ENCODE data around the gene ATP2A3. TPM values are rescaled to one million over a fixed set of nuclear protein-coding genes. Genes with fewer than 3 reads are reported as not detected.

Gene ATP2A3
- total and polyA plus RNA-seq, 2 donors (not counting 3 experiments of a cell fraction or from before 2014, with no cell fraction given) = 0.37 to 0.55 TPM

DNA sequence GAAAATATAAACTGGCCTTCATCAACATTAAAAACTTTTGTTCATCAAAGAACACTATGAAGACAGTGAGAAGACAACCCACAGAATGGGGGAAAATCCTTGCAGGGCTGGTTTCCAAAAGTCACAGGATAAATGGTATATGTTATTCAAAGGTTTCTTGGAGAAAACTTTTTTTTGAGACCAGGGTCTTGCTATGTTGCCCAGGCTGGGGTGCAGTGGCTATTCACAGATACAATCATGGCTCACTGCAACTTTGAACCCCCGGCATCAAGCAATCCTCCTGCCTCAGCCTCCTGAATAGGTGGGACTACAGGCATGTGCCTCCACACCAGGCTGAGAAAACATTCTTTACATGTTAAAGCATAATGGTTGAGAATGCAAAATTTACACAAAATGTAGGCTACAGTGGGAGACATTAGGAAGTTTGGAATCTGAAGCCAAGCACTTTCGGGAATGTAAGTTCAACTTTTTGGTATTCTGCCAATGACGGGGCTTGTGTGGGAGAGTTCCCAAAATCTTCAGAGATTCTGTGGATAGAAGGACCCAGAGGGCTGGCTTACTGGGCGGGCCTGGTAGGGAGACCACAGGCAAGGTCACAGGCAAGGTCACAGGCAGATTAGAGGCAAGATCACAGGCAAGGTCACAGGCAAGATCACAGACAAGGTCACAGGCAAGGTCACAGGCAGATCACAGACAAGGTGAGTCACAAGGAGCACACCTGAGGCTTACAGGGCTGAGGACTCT, 24.2 kb upstream of the ATP2A3 start:
- dilution Hi-C loops (cut with MboI; ENCODE audit: extremely low pct_ligation_motif_present, low sequenced_read_pairs) = no loop called here
- DNase-seq (ENCODE audit: low read depth, low spot score) (no peak), FAIRE-seq (peak; percentile 15)
- no peak for TF ChIP-seq POLR2A (IDR thresholded peaks at IDR 0.05; ENCODE audit: low read depth, low read length)
- no peak for TF ChIP-seq FOS (IDR thresholded peaks at IDR 0.05; ENCODE audit: borderline replicate concordance, insufficient read depth, low read length)
- no peak for TF ChIP-seq GATA2 (IDR thresholded peaks at IDR 0.05; ENCODE audit: insufficient read depth, insufficient read length, low read depth, low read length)
- no peak for TF ChIP-seq JUN (IDR thresholded peaks at IDR 0.05; ENCODE audit: borderline replicate concordance, insufficient read depth, insufficient read length, low read depth)
- no peak for TF ChIP-seq MYC (IDR thresholded peaks at IDR 0.05; ENCODE audit: low read depth, low read length)
- no peak for TF ChIP-seq MAX (IDR thresholded peaks at IDR 0.05; ENCODE audit: insufficient read depth, insufficient read length)
- no peak for TF ChIP-seq POLR2AphosphoS5 (IDR thresholded peaks at IDR 0.05; ENCODE audit: insufficient read depth, low read depth, low read length)
- TF ChIP-seq CTCF (IDR thresholded peaks at IDR 0.05; ENCODE audit: extremely low read depth in 1 of 2, insufficient read depth in 1 of 2, low read depth in 1 of 2, low read length in 2 of 2) = no peak
- no peak for TF ChIP-seq EZH2 (IDR thresholded peaks at IDR 0.05; ENCODE audit: borderline replicate concordance, low read depth, low read length, severe bottlenecking)
- Histone ChIP-seq H3K4me3 (replicated peaks in 1 of 3; ENCODE audit: insufficient read depth in 1 of 3, low read depth in 1 of 3, low read length in 3 of 3) (no peak overlapping the region), H3K4me1 (ENCODE audit: control insufficient read depth, extremely low read depth, insufficient read depth, low read length) (peaks cover 26% of the 10 kb centered on the region), H3K27ac (ENCODE audit: insufficient read depth, low read depth, low read length) (no peak overlapping the region), H2AFZ (ENCODE audit: low read depth, low read length) (no peak overlapping the region), H3K9me1 (replicated peaks; ENCODE audit: control insufficient read depth, extremely low read depth, insufficient read depth, low read length) (no peaks in the 10 kb centered on the region), H3K9me3 (replicated peaks; ENCODE audit: control insufficient read depth, insufficient read depth, low read length) (no peaks in the 10 kb centered on the region), H3K9ac (replicated peaks; ENCODE audit: extremely low read depth, insufficient read depth, low read length) (no peak overlapping the region), H3K36me3 (ENCODE audit: control insufficient read depth in 2 of 2, extremely low read depth in 1 of 2, insufficient read depth in 2 of 2, low read length in 2 of 2) (no peaks in the 10 kb centered on the region), H3K27me3 (ENCODE audit: control insufficient read depth in 2 of 2, insufficient read depth in 2 of 2, low read length in 2 of 2) (no peaks in the 10 kb centered on the region), H3K79me2 (ENCODE audit: control insufficient read depth, insufficient read depth, low read length) (no peaks in the 10 kb centered on the region), H3K4me2 (ENCODE audit: insufficient read depth, low read length) (no peak overlapping the region), H4K20me1 (replicated peaks; ENCODE audit: control insufficient read depth, extremely low read depth, insufficient read depth, low read length) (no peaks in the 10 kb centered on the region)
- POLR2A ChIA-PET = no interaction called here
- no TSS peak for BruUV-seq (replicated peaks)
- intact Hi-C loops (cut with micrococcal nuclease) = no loop called here
- CTCF ChIA-PET = interaction anchor here (0.9 to 1.3 kb wide), 3 partner anchors 14 to 75 kb away, joined by 3 to 4 read pairs (median 3); no protein-coding TSS in a partner anchor
